ENCODE measurements around the gene RHBDD3.

Gene RHBDD3

DNA sequence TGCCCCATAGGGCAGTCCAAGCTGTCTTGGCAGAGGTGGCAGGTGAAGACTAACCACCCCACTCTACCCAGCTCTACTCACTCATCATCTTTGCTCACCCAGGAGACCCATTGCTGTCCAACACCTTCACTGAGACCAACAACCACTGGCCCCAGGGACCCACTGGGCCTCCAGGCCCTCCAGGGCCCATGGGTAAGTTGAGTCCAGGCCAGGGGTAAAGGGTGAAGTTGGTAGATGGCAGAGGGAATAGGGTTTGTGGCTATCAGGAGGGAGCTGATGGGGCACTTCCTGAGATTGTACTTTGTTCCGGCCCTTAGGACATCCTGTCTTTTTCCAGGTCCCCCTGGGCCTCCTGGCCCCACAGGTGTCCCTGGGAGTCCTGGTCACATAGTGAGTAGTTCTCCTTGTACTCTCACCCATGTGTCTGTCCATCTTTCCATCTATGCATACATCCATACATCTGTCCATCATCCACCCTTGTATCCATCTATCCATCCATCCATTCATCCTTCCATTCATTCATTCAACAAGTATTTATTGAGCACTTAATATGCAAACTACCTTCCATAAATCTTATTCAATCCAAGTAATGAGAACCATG, 34.4 kb downstream of the RHBDD3 start:
- TF ChIP-seq HDGF (IDR thresholded peaks at IDR 0.05; ENCODE audit: borderline replicate concordance) = no peak
- POLR2A ChIA-PET = no interaction called here
- DNase-seq (ENCODE audit: extremely low spot score) = no peak
- CTCF ChIA-PET = interaction anchor here (1.7 kb wide), 1 partner anchor 12 kb away, joined by 5 read pairs; no protein-coding TSS in a partner anchor

DNA sequence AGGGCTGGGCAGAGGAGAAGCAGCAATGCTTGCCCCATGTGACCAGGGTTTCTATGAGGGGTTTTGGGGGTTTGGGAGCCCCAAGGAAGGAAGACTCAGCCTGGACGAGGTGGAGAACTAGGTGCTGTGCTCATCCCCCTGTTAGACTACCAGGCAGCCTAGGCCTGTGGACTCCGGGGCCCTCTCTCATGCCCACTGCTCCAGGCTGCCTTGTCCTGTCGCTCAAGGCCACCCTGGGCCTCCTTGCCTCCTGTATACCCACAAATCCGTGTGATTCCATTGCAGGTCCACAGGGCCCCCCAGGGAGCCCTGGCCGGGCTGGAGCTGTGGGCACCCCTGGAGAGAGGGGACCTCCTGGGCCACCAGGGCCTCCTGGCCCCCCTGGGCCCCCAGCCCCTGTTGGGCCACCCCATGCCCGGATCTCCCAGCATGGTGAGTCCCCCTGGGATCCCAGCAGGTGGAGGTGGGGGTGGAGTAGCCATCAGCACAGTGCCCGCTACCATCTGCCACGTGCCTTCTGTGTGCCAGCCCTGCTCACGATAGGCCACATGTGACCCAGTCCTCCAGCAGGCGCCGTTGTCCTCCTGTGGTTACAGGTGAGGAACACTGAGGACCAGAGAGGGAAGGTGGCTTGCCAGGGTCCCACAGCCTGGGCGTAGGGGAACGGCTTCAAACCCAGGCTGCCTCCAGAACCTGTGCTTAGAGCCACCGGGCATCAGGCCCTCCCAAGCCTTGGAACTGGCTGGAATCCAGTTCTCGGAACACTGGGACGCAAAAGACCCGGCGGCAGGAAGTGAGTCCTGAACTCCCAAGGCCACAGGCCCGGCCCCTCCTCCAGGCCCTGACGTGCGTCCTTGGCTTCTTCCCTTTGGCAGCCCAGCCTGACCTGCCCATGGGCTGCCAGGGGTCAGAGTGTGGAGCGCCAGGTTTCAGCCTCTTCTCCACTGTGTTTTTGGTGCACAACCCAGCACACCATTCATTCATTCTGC, 35.5 kb downstream of the RHBDD3 start:
- POLR2A ChIA-PET = no interaction called here
- CTCF ChIA-PET = no interaction called here
- no peak for TF ChIP-seq BHLHE40 (IDR thresholded peaks at IDR 0.05; ENCODE audit: borderline replicate concordance)
- TF ChIP-seq FOXA1 (IDR thresholded peaks at IDR 0.05) = no peak
- DNase-seq (ENCODE audit: extremely low spot score) = no peak

DNA sequence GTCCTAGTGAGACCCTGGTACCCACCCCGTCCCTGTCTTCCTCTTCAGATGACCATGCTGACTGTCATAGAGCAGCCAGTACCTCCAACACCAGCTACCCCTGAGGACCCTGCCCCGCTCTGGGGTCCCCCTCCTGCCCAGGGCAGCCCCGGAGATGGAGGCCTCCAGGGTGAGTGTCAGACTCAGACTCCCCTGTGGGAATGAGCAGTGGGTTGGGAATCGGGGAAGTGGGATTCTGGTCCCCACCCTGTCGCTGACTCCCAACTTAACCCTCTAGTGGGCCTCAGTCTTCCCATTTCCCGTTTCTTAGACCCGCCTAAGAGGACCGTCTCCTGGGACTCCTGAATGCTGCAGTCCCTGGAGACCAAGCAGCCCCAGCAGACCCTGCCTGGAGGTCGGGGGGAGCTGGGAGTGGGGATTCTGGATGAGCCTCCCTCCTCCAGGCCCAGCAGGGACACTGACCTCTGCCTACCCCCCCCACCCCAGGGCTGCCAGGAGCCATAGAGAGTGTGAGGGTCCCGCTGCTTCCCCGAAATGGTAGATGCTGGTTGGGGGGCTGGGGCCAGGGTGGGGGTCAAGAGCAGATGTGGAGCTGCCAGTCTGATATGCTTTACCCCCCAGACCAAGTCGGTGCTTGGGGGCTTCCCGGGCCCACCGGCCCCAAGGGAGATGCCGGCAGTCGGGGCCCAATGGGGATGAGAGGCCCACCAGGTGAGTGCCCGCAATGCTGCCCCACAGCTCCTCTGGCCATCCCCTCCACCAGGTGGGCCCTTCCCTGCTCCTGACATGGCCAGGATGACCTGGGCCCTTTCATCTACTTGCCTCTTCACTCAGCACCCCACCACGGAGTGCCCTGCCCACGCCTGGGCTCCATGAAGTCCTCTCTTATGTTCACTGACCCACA, 36.6 kb downstream of the RHBDD3 start:
- POLR2A ChIA-PET = no interaction called here
- CTCF ChIA-PET = no interaction called here
- DNase-seq (ENCODE audit: extremely low spot score) = no peak
- TF ChIP-seq SP1 (IDR thresholded peaks at IDR 0.05) = no peak
- no peak for TF ChIP-seq ELF4 (IDR thresholded peaks at IDR 0.05)
- TF ChIP-seq L3MBTL2 (conservative IDR thresholded peaks at IDR 0.05) = no peak
- TF ChIP-seq BHLHE40 (IDR thresholded peaks at IDR 0.05; ENCODE audit: borderline replicate concordance) = no peak
- TF ChIP-seq SUZ12 (IDR thresholded peaks at IDR 0.05) = no peak
- no peak for TF ChIP-seq ARNT (IDR thresholded peaks at IDR 0.05)
- TF ChIP-seq, protein P1, sequence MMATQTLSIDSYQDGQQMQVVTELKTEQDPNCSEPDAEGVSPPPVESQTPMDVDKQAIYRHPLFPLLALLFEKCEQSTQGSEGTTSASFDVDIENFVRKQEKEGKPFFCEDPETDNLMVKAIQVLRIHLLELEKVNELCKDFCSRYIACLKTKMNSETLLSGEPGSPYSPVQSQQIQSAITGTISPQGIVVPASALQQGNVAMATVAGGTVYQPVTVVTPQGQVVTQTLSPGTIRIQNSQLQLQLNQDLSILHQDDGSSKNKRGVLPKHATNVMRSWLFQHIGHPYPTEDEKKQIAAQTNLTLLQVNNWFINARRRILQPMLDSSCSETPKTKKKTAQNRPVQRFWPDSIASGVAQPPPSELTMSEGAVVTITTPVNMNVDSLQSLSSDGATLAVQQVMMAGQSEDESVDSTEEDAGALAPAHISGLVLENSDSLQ (IDR thresholded peaks at IDR 0.05) = no peak
- TF ChIP-seq CTBP1 (IDR thresholded peaks at IDR 0.05; ENCODE audit: borderline replicate concordance) = no peak
- no peak for TF ChIP-seq NFRKB (IDR thresholded peaks at IDR 0.05)
- TF ChIP-seq FOXM1 (IDR thresholded peaks at IDR 0.05; ENCODE audit: borderline replicate concordance) = no peak
- TF ChIP-seq ZNF384 (IDR thresholded peaks at IDR 0.05) = no peak
- TF ChIP-seq LEF1 (IDR thresholded peaks at IDR 0.05; ENCODE audit: borderline replicate concordance) = no peak
- no peak for TF ChIP-seq FOXA1 (IDR thresholded peaks at IDR 0.05)
- TF ChIP-seq TARDBP (IDR thresholded peaks at IDR 0.05) = no peak
- TF ChIP-seq FOXK2 (IDR thresholded peaks at IDR 0.05) = no peak

DNA sequence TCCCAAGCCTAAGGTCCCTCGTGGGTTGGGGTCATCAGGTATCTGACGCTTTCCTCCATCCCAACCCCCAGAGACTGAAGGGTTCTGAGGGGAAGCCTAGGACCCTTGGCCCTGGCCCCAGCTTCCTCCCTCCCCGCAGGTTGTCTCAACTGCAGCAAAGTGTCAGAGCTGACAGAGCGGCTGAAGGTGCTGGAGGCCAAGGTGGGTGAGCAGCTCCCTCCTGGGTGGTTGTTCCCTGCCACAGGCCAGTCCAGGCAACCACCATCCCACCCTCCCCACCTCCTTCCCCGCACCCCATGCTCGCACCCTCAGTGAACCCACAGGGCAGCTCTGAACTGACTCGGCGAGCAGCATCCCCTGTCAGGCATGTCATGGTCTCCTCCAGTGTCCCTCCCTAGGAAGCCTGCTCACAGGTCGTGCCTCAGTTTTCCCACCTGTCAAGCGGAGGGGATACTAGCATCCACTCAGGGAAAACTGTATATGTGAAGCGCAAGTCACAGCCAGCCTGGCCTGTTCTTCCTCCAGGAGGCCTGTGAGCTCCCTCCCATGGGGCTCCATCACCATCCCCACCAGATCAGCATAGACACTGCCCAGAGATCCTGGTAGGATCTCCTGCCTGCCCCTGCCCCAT, 41.3 kb downstream of the RHBDD3 start:
- DNase-seq (ENCODE audit: extremely low spot score) = no peak
- TF ChIP-seq ZNF384 (IDR thresholded peaks at IDR 0.05) (no peak), CTBP1 (IDR thresholded peaks at IDR 0.05; ENCODE audit: borderline replicate concordance) (no peak), BHLHE40 (IDR thresholded peaks at IDR 0.05; ENCODE audit: borderline replicate concordance) (no peak), LEF1 (IDR thresholded peaks at IDR 0.05; ENCODE audit: borderline replicate concordance) (no peak), FOXM1 (IDR thresholded peaks at IDR 0.05; ENCODE audit: borderline replicate concordance) (no peak), ELF4 (IDR thresholded peaks at IDR 0.05) (no peak), SP1 (IDR thresholded peaks at IDR 0.05) (no peak), SUZ12 (IDR thresholded peaks at IDR 0.05) (no peak), HDGF (IDR thresholded peaks at IDR 0.05; ENCODE audit: borderline replicate concordance) (no peak), NFRKB (IDR thresholded peaks at IDR 0.05) (no peak), L3MBTL2 (conservative IDR thresholded peaks at IDR 0.05) (no peak), ARNT (IDR thresholded peaks at IDR 0.05) (no peak), TARDBP (IDR thresholded peaks at IDR 0.05) (no peak), FOXK2 (IDR thresholded peaks at IDR 0.05) (no peak), FOXA1 (IDR thresholded peaks at IDR 0.05) (no peak)
- TF ChIP-seq, protein P1 (IDR thresholded peaks at IDR 0.05) = no peak
- POLR2A ChIA-PET = interaction anchor here (1.3 kb wide), 1 partner anchor 426 kb away, joined by 3 read pairs; the partner anchor contains the start of gene XBP1
- CTCF ChIA-PET = interaction anchor here (0.6 kb wide), 1 partner anchor 1649 kb away, joined by 6 read pairs; no protein-coding TSS in a partner anchor

DNA sequence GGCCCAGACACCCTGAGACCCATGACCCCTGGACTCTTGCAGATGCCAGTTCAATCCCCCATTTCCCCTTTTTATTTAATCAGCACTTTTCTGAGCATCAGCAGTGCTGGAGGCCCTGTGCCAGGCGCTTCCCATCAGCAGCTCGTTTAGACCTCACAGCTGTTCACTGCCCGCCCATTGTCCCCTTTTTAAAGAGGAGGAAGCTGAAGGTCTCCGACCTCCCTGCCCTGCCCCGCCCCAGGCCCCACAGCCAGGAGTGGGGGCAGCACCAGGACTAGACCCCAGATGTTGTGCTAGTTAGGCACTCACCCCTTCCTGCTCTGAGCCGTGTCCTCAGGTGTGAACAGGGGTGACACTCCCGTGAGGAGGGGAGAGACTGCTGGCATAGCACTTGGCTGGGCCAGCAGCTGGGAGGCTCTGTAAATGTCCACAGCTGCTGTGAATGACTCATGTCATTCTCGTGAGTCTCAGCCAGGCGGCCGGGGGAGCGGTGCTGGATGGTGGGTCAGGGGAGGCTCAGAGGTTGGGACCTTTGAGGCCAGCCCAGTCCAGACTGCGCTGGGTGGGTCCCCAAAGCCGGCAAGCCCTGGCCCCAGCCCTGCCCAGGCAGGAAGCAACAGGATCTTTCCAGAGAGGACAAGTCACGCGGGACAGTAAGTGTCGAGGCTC, 42.2 kb downstream of the RHBDD3 start:
- TF ChIP-seq FOXM1 (IDR thresholded peaks at IDR 0.05; ENCODE audit: borderline replicate concordance) (no peak), L3MBTL2 (conservative IDR thresholded peaks at IDR 0.05) (no peak), FOXA1 (IDR thresholded peaks at IDR 0.05) (no peak), SP1 (IDR thresholded peaks at IDR 0.05) (no peak), CTBP1 (IDR thresholded peaks at IDR 0.05; ENCODE audit: borderline replicate concordance) (no peak), TARDBP (IDR thresholded peaks at IDR 0.05) (no peak), FOXK2 (IDR thresholded peaks at IDR 0.05) (no peak), SUZ12 (IDR thresholded peaks at IDR 0.05) (no peak), BHLHE40 (IDR thresholded peaks at IDR 0.05; ENCODE audit: borderline replicate concordance) (no peak), ZNF384 (IDR thresholded peaks at IDR 0.05) (no peak)
- DNase-seq (ENCODE audit: extremely low spot score) = no peak
- ChIA-PET CTCF (no interaction called here), POLR2A (interaction anchor here (1.3 kb wide), 1 partner anchor 425 kb away, joined by 3 read pairs; the partner anchor contains the start of gene XBP1)
